OCI-LY1 (cell line): ENCODE measurements around the gene BRINP1.

Source experiments
- H2AFZ ChIP-seq: fragments of 200-600 bp; sonication (generic), shearing (Covaris generic); 2 replicates; pipeline ENCODE4 v1.6.0; 2014; ENCODE audit warnings: antibody characterized with exemption, mild to moderate bottlenecking, low read length
- H3F3A ChIP-seq: fragments of 200-600 bp; sonication (generic), shearing (Covaris generic); 2 replicates; pipeline ENCODE4 v1.6.0; 2014; ENCODE audit warnings: mild to moderate bottlenecking, antibody characterized with exemption, low read length, moderate library complexity; ENCODE audit not compliant: insufficient read depth
- H3K27ac ChIP-seq: fragments of 200-600 bp; sonication (generic); 2 replicates; pipeline ENCODE4 v1.5.1; 2014; ENCODE audit warnings: low read length, mixed run types, mild to moderate bottlenecking, low read depth; ENCODE audit not compliant: poor library complexity, severe bottlenecking
- H3K27me3 ChIP-seq: fragments of 200-600 bp; sonication (generic); 2 replicates; pipeline ENCODE4 v1.6.0; 2014; ENCODE audit warnings: antibody characterized with exemption, mild to moderate bottlenecking, low read length, moderate library complexity; ENCODE audit not compliant: insufficient read depth
- H3K36me3 ChIP-seq: fragments of 200-600 bp; sonication (generic); 2 replicates; pipeline ENCODE4 v1.6.1; 2014; ENCODE audit warnings: mild to moderate bottlenecking, antibody characterized with exemption, low read length, moderate library complexity, mixed read lengths; ENCODE audit not compliant: insufficient read depth
- H3K4me1 ChIP-seq: fragments of 200-600 bp; sonication (generic); 2 replicates; pipeline ENCODE4 v1.5.1; 2014; ENCODE audit warnings: mild to moderate bottlenecking, low read length, moderate library complexity; ENCODE audit not compliant: insufficient read depth, severe bottlenecking
- H3K4me2 ChIP-seq: fragments of 200-600 bp; sonication (generic), shearing (Covaris generic); 2 replicates; pipeline ENCODE4 v1.6.1; 2014; ENCODE audit warnings: low read length
- H3K4me3 ChIP-seq: fragments of 200-600 bp; sonication (generic); 2 replicates; pipeline ENCODE4 v1.5.1; 2014; ENCODE audit warnings: low read length, low read depth, mild to moderate bottlenecking, mixed read lengths; ENCODE audit not compliant: poor library complexity, severe bottlenecking
- H3K79me2 ChIP-seq: fragments of 200-600 bp; shearing (Covaris generic); 2 replicates; pipeline ENCODE4 v1.6.1; 2016; ENCODE audit warnings: mixed run types, low read length, mixed read lengths; ENCODE audit not compliant: insufficient read depth
- H3K9ac ChIP-seq: fragments of 200-600 bp; sonication (generic), shearing (Covaris generic); 2 replicates; pipeline ENCODE4 v1.6.1; 2014; ENCODE audit warnings: mild to moderate bottlenecking, low read length, mixed read lengths
- H3K9me2 ChIP-seq: fragments of 200-600 bp; sonication (generic), shearing (Covaris generic); 2 replicates; pipeline ENCODE4 v1.6.1; 2014; ENCODE audit warnings: low read depth, mild to moderate bottlenecking, low read length, mixed read lengths
- H3K9me3 ChIP-seq: fragments of 200-600 bp; shearing (Covaris generic); 2 replicates; pipeline ENCODE4 v1.6.1; 2014; ENCODE audit warnings: low read length, mixed read lengths
- H4K20me1 ChIP-seq: fragments of 200-600 bp; sonication (generic), shearing (Covaris generic); 2 replicates; pipeline ENCODE4 v1.6.0; 2016; ENCODE audit warnings: mild to moderate bottlenecking, low read length; ENCODE audit not compliant: insufficient read depth
- CTCF ChIP-seq: fragments of 200-600 bp; sonication (generic), shearing (Covaris generic); IDR thresholded peaks from 2 replicates; pipeline ENCODE4 v1.5.1; 2017; ENCODE audit warnings: mild to moderate bottlenecking, antibody characterized with exemption, low read length, moderate library complexity, mixed read lengths
- EZH2 ChIP-seq: fragments of 200-600 bp; sonication (generic), shearing (Covaris generic); IDR thresholded peaks from 2 replicates; pipeline ENCODE4 v1.8.0; 2017; ENCODE audit warnings: borderline replicate concordance, mixed run types, mild to moderate bottlenecking, antibody characterized with exemption, low read length, moderate library complexity, mixed read lengths

BRINP1 gene

DNA sequence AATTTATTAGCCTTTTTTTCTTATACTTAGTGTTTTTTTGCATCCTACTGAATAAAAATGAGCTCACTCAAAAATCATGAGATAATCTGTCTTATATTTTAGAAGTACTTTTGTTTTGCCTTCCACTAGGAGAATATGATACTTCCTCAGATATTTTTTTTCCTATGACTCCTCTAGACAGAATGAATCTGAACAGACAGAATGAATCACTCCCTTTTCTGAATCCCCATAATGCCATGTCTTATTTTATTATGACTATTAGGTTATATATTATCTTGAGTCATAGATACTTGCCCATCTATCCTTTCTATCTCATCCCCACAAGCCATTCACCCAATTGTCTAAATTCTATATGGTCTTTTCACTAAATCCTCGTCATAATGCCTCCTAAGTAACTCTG, 134.6 kb downstream of the BRINP1 start:
- H3K9ac ChIP-seq: no peak overlapping the region
- no peak overlapping the region for H2AFZ ChIP-seq
- H3K27me3 ChIP-seq: no peaks in the 10 kb centered on the region
- no peak overlapping the region for H3K4me3 ChIP-seq
- H3K9me2 ChIP-seq: no peaks in the 10 kb centered on the region
- H3K4me1 ChIP-seq: no peaks in the 10 kb centered on the region
- no peaks in the 10 kb centered on the region for H3K9me3 ChIP-seq
- no peak overlapping the region for H3K4me2 ChIP-seq
- no peaks in the 10 kb centered on the region for H3K36me3 ChIP-seq
- TF ChIP-seq EZH2: no peak
- TF ChIP-seq CTCF: no peak
- no peaks in the 10 kb centered on the region for H4K20me1 ChIP-seq
- H3F3A ChIP-seq: no peaks in the 10 kb centered on the region
- no peak overlapping the region for H3K27ac ChIP-seq
- no peaks in the 10 kb centered on the region for H3K79me2 ChIP-seq

- no peaks in the 10 kb centered on the region for H3K36me3 ChIP-seq
- no peaks in the 10 kb centered on the region for H3F3A ChIP-seq
- H3K4me2 ChIP-seq: no peak overlapping the region
- H3K9me3 ChIP-seq: no peaks in the 10 kb centered on the region
- no peak overlapping the region for H3K9ac ChIP-seq
- no peaks in the 10 kb centered on the region for H4K20me1 ChIP-seq
- no peaks in the 10 kb centered on the region for H3K79me2 ChIP-seq
- H3K9me2 ChIP-seq: no peaks in the 10 kb centered on the region
- H3K4me1 ChIP-seq: no peaks in the 10 kb centered on the region
- no peaks in the 10 kb centered on the region for H3K27me3 ChIP-seq
- TF ChIP-seq EZH2 (no peak), CTCF (no peak)
- H3K4me3 ChIP-seq: no peak overlapping the region
- no peak overlapping the region for H3K27ac ChIP-seq
- no peak overlapping the region for H2AFZ ChIP-seq
These were observed 141.8 kb downstream of the BRINP1 start for GRCh38 chr9:119227422-119227821.

- Histone ChIP-seq H3F3A (no peaks in the 10 kb centered on the region), H3K9ac (no peak overlapping the region), H3K27me3 (no peaks in the 10 kb centered on the region), H2AFZ (no peak overlapping the region), H3K36me3 (no peaks in the 10 kb centered on the region), H3K9me2 (no peaks in the 10 kb centered on the region), H4K20me1 (no peaks in the 10 kb centered on the region), H3K9me3 (no peaks in the 10 kb centered on the region), H3K4me3 (no peak overlapping the region), H3K4me2 (no peak overlapping the region), H3K79me2 (no peaks in the 10 kb centered on the region), H3K27ac (no peak overlapping the region), H3K4me1 (no peaks in the 10 kb centered on the region)
- no peak for TF ChIP-seq EZH2
- TF ChIP-seq CTCF: no peak
These were observed 144.8 kb downstream of the BRINP1 start for GRCh38 chr9:119224431-119224830.
